ENCODE results near the gene LRRC8B.

DNA sequence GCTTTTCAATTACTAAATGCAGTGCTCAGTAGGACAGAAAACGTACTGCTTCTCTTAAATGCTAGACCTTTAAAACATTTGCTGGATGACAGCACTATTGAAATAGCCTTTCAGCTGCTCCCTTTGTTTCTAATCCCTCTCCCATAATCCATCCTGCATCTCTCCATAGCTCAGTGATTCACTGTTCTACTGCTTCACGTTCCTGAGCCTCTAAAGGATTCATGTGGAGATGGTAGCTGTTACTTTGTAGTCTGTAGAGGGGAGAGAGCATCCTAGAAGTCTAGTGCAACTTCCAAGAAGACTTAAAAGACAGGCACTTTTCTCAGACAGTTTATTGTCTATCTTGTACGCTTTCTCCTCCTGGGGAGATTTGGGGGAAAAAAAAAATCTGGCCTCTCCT, 51.4 kb downstream of the LRRC8B start:
- TF ChIP-seq, protein P1, sequence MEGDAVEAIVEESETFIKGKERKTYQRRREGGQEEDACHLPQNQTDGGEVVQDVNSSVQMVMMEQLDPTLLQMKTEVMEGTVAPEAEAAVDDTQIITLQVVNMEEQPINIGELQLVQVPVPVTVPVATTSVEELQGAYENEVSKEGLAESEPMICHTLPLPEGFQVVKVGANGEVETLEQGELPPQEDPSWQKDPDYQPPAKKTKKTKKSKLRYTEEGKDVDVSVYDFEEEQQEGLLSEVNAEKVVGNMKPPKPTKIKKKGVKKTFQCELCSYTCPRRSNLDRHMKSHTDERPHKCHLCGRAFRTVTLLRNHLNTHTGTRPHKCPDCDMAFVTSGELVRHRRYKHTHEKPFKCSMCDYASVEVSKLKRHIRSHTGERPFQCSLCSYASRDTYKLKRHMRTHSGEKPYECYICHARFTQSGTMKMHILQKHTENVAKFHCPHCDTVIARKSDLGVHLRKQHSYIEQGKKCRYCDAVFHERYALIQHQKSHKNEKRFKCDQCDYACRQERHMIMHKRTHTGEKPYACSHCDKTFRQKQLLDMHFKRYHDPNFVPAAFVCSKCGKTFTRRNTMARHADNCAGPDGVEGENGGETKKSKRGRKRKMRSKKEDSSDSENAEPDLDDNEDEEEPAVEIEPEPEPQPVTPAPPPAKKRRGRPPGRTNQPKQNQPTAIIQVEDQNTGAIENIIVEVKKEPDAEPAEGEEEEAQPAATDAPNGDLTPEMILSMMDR (optimal IDR thresholded peaks at IDR 0.05 in 1 of 3, IDR thresholded peaks at IDR 0.05 in 1 of 3, conservative IDR thresholded peaks at IDR 0.05 in 1 of 3; ENCODE audit: extremely low read depth in 1 of 3, insufficient read depth in 2 of 3, low read length in 3 of 3) = no peak
- no peak for TF ChIP-seq EZH2 (IDR thresholded peaks at IDR 0.05; ENCODE audit: low read length)
